A549 treated with RU486 at 1 μM for 4 hours (cell line): ENCODE results near the gene RPS27L. TPM values are rescaled to one million over a fixed set of nuclear protein-coding genes. Genes with fewer than 3 reads are reported as not detected.

Experiments used
- total RNA-seq: library from RNA; stranded (reverse); fragments of 200-300 nt; extraction: Qiagen RNA extraction; gene quantifications from 5 replicates; pipeline ENCODE4 v1.2.3, GENCODE V29; 2022; ENCODE audit warnings: low read depth

Gene RPS27L
- total RNA-seq = 395 to 420 TPM (median 407 TPM) in 5 replicates

DNA sequence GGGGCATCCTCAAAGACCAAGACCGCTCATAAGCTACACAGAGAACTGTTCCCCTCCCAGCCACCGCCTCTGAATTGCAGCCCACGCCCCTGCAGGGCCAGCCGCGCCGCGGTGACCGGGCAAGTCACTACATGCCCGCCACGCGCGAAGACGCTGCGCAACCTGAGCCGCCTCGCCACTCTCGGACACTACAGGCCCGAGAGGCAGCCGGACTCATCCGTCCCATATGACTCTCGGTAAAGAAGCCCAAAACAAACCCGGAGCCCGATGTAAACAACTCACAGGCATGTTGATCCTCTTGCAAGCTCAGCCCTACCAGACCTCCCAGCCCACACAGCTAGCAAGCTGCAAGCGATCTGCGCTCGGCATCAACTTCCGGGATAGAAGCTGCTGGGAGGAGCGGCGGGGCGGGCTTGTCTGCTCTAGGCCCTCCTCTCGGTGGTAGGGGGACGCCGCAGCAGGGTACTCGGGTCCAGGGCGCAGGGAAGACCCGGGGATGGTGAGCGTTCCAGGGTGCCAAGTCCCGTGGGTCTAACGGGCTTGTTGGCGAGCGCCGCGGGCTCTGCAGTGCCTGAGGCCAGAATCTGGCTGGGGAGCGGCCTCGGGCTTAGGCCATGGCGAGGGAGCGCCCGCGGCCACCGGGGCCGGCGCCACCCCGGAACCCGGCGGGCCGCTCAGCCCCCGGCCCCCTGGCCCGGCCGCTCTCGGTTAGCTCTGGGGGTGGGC is at the start of gene RPS27L:
TSS of gene RPS27L (minus strand) at position 360 of the 726 bp plus-strand sequence. CDS start at position 288, 72 bp downstream.

DNA sequence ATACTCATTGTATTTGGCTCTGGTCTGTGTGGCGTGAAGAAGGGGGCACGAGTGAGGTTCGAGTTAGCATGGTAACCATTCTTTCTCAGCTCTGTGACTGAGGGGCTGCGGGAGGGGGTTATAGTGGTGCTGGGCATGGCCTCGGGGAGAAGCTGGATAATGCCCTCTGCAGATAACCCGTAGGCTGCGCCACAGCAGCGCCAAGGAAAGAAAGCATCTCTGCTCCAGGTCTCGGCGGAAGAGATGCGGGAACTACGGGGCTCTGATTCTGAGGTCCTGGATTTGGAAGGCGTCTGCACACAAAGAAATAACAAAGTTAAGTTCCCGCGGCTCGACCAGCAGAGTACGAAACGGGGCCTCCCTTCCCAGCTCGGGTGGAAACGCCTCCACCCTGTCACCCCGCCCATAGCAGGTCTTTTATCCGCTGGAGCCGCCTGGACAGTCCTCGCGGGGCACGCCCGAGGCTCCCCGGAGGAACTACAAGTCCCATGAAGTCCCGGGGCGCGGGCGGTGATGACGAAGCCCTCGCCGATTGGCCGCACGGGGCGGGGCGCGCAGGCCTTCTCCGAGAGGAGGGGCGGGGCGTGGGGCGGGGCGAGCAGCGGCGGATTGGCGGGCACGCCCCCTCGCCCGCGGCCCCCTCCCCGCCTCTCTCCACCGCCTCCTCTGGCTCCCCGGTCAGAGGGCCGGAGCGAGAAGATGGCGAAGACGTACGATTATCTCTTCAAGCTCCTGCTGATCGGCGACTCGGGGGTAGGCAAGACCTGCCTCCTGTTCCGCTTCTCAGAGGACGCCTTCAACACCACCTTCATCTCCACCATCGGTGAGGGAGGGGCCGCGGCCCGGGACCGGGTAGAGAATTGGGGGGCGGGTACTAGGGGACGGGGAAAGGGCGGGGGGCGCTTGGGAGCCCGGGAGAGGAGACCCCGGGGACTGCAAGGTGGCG is 31.9 kb upstream of the RPS27L start, which contains the start of gene RAB8B:
TSS of gene RAB8B (plus strand) at position 681 of the 946 bp plus-strand sequence. CDS start at position 700, 19 bp downstream.

DNA sequence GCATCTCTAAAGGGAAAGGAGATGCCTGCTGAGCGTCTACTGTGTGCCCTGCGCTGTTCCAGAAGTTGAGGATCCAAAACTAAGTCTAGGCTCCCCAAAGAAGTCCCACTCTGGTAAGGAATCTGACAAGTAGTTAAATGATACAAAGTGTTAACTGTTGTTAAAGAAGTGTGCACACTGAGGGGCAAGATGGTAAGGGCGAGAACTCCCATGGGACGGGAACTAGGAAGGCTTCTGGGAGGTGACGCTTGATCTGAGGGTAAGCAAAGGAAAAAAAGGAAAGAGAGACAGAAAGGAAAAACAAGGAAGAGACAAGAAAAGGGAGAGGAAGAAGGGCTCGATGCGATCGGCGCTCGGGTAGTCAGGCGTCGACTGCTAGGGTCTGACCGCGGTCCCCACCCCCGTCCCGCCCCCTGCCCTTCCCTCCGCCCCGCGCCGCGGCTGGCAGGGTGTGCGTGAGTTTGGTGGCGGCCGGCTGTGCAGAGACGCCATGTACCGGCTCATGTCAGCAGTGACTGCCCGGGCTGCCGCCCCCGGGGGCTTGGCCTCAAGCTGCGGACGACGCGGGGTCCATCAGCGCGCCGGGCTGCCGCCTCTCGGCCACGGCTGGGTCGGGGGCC is 35.8 kb downstream of the RPS27L start, which contains the start of gene LACTB:
TSS of gene LACTB (plus strand) at position 480 of the 620 bp plus-strand sequence. CDS start at position 491, 11 bp downstream.

Other genes with a start within 250 kb of the RPS27L start
- 434 to 529 TPM (median 494 TPM) in 5 replicates for gene TPM1, start 114.7 kb downstream of the RPS27L start, total RNA-seq
- gene LACTB, start 35.6 kb downstream of the RPS27L start, total RNA-seq = 15.8 to 31.2 TPM (median 29.0 TPM) in 5 replicates
- 12.3 to 21.9 TPM (median 15.5 TPM) in 5 replicates for gene RAB8B, start 32.1 kb upstream of the RPS27L start, total RNA-seq
- 17.5 to 23.6 TPM (median 20.0 TPM) in 5 replicates for gene APH1B, start 120.1 kb upstream of the RPS27L start, total RNA-seq
- 147 to 174 TPM (median 164 TPM) in 5 replicates for gene CA12, start 224.4 kb upstream of the RPS27L start, total RNA-seq